ENCODE data around the gene SLC22A23.

The SLC22A23 gene

GRCh38 chr6:3291987-3292386 is 164.9 kb downstream of the SLC22A23 start:
- TF ChIP-seq, protein P1, sequence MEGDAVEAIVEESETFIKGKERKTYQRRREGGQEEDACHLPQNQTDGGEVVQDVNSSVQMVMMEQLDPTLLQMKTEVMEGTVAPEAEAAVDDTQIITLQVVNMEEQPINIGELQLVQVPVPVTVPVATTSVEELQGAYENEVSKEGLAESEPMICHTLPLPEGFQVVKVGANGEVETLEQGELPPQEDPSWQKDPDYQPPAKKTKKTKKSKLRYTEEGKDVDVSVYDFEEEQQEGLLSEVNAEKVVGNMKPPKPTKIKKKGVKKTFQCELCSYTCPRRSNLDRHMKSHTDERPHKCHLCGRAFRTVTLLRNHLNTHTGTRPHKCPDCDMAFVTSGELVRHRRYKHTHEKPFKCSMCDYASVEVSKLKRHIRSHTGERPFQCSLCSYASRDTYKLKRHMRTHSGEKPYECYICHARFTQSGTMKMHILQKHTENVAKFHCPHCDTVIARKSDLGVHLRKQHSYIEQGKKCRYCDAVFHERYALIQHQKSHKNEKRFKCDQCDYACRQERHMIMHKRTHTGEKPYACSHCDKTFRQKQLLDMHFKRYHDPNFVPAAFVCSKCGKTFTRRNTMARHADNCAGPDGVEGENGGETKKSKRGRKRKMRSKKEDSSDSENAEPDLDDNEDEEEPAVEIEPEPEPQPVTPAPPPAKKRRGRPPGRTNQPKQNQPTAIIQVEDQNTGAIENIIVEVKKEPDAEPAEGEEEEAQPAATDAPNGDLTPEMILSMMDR (IDR thresholded peaks at IDR 0.05; ENCODE audit: low read depth, low read length, missing control alignments), result no peak
- H3K4me3 ChIP-seq (replicated peaks; ENCODE audit: low read depth, low read length), result no peak overlapping the region
- no peak for DNase-seq (ENCODE audit: extremely low read depth, low read depth)

DNA sequence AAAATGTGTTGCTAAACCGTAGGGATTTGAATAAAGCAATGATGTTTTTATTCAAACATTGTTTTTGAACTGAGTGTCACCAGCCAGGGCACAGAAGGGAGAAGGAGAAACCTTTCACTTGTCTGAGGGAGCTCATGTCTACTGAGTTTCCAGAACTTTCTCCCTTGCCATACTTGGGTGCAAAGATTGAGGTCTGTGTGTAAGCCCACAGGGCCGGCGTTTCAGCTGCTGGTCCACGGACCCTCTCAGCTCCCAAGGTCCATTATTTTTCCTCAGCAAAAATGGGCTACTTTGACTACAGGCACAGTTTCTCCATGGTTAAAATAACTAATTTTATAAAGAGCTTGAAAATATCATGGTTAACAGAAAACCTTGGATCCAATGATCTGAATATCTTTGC is 165.5 kb downstream of the SLC22A23 start:
- H3K4me3 ChIP-seq (replicated peaks; ENCODE audit: low read depth, low read length), result no peak overlapping the region
- TF ChIP-seq, protein P1 (IDR thresholded peaks at IDR 0.05; ENCODE audit: low read depth, low read length, missing control alignments), result no peak
- no peak for DNase-seq (ENCODE audit: extremely low read depth, low read depth)

DNA sequence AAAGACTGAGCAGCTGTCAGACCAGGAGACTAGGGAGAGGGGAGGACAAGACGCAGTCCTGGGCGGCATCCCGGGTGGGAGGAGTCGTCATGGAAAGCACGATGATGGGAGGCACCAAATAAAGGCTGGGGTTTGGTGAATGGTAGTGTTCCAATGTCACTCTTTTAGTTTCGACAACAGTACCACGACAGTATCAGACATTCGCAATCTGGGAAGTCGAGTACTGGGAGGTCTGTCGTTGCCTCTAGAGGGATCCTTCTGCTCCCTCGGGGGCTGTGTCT is 166.0 kb downstream of the SLC22A23 start:
- no peak for DNase-seq (ENCODE audit: extremely low read depth, low read depth)
- no peak overlapping the region for H3K4me3 ChIP-seq (replicated peaks; ENCODE audit: low read depth, low read length)
- TF ChIP-seq, protein P1 (IDR thresholded peaks at IDR 0.05; ENCODE audit: low read depth, low read length, missing control alignments), result no peak

GRCh38 chr6:3290149-3290930 is 166.5 kb downstream of the SLC22A23 start:
- no peak overlapping the region for H3K4me3 ChIP-seq (replicated peaks; ENCODE audit: low read depth, low read length)
- TF ChIP-seq, protein P1 (IDR thresholded peaks at IDR 0.05; ENCODE audit: low read depth, low read length, missing control alignments), result no peak
- no peak for DNase-seq (ENCODE audit: extremely low read depth, low read depth)

GRCh38 chr6:3289664-3290055 is 167.2 kb downstream of the SLC22A23 start:
- TF ChIP-seq, protein P1 (IDR thresholded peaks at IDR 0.05; ENCODE audit: low read depth, low read length, missing control alignments), result no peak
- DNase-seq (ENCODE audit: extremely low read depth, low read depth), result no peak

DNA sequence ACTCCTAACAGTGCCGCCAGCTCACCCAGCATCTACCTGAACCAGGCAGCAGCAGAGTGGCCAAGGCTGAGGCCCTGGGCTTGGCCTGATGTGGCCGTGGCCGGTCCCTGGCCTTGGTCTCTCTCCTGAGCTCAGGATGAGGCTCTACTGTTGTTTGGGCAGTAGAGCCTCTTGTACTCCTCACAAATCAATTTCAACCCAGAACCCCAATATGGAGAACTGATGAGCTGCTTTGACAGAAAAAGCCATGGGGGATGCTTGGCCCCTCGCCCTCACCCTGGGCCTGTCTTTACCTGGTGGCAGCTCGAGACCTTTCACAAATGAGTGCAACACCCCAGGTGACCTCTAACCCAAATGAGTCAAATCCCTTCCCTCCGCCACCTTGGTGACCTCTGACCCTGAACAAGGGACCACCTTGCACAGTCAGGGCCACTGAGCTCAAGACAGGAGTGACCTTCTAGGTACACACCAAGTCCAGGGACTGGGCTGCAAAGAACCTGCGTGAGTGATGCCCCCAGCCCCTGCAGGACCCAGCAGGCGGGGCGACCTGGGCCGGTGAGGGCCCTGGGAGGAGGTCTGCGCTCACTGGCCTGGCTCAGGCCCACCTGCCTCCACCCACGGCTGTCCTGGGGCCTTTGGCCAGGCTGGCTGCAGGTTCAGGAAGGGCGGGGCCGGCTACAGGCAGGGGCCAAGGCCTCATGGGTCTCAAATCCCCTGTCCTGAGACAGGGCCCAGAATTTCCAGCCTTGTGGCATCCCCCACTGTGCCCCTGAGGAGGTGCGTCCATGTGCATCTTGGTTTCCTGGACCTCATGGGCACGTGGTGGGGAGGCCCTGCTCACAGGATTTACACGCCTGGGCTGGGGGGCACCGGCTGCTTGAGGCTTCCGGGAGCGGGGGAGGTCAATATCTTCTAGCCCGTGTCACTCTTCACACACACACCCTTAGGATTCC is 167.9 kb downstream of the SLC22A23 start:
- no peak overlapping the region for H3K4me3 ChIP-seq (replicated peaks; ENCODE audit: low read depth, low read length)
- TF ChIP-seq, protein P1 (IDR thresholded peaks at IDR 0.05; ENCODE audit: low read depth, low read length, missing control alignments), result no peak
- DNase-seq (ENCODE audit: extremely low read depth, low read depth), result no peak

More at GRCh38 chr6:3289664-3290055, 167.2 kb downstream of the SLC22A23 start:
- no peak overlapping the region for H3K4me3 ChIP-seq (replicated peaks; ENCODE audit: low read depth, low read length)

Data from HFF-Myc (cell line).